ENCODE measurements around the gene ATF6. TPM values are rescaled to one million over a fixed set of nuclear protein-coding genes. Genes with fewer than 3 reads are reported as not detected.

The ATF6 gene
- total RNA-seq, 2 donors from 2014 or later, result 14.4 to 19.8 TPM

DNA sequence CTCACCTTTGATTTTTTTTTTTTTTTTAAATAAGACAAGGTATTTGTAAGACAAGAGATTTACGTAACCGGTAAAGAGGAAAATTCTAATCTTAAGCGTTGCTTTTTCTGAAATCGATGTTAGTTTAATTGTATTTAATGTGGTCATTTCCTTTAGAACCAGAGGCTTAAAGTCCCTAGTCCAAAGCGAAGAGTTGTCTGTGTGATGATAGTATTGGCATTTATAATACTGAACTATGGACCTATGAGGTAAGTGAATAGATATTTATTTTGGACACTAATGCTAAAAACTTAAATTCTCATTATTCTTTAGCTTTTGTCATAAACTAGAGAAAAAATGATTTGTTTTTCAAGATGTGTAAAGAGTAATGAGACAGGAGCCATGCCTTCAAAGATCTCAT lies 54.8 kb downstream of the ATF6 start:
- 94 to 97% methylated on average over 5 of the region's 5 CpGs for WGBS, 2 experiments (ENCODE audit: insufficient coverage in 1 of 2, insufficient read length in 1 of 2)
- H3K36me3 ChIP-seq (ENCODE audit: control insufficient read depth, insufficient read depth, low read length), result peaks cover 5% of the 10 kb centered on the region

DNA sequence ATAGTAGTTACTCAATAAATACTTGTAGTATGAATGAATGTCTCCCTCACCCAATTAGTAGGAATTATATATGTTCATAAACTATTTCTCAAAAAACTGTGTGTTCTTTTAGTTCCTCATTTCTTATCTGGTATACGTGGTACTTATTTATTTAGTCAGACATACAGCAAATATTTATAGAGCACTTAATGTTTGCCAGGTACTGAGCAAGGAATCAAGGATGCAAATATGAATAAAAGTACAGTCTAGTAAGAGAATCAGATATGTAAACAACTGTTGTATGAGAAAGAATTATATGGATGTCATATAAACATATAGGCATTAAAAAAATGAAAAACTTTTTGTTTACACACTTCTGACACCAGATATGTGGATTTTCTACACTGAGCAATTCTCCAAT lies 58.5 kb downstream of the ATF6 start:
- no peak overlapping the region for H3K4me3 ChIP-seq (ENCODE audit: low read length)
- Mint-ChIP-seq H3K36me3 (ENCODE audit: low read depth) (peaks cover 19% of the 10 kb centered on the region), H3K27ac (no peak overlapping the region), H3K4me3 (no peak overlapping the region), H3K4me1 (no peaks in the 10 kb centered on the region), H3K27me3 (ENCODE audit: insufficient read depth) (no peaks in the 10 kb centered on the region), H3K9me3 (peaks cover 6% of the 10 kb centered on the region)
- no peak overlapping the region for H3K9ac ChIP-seq (ENCODE audit: extremely low read depth, low read length, poor library complexity, severe bottlenecking)
- 100% methylated on average over 1 of the region's 1 CpG; no CpG with 5 or more reads in 1 of the 2 experiments for WGBS, 2 experiments (ENCODE audit: insufficient coverage in 1 of 2, insufficient read length in 1 of 2)
- no peak for DNase-seq
- TF ChIP-seq, protein P1, sequence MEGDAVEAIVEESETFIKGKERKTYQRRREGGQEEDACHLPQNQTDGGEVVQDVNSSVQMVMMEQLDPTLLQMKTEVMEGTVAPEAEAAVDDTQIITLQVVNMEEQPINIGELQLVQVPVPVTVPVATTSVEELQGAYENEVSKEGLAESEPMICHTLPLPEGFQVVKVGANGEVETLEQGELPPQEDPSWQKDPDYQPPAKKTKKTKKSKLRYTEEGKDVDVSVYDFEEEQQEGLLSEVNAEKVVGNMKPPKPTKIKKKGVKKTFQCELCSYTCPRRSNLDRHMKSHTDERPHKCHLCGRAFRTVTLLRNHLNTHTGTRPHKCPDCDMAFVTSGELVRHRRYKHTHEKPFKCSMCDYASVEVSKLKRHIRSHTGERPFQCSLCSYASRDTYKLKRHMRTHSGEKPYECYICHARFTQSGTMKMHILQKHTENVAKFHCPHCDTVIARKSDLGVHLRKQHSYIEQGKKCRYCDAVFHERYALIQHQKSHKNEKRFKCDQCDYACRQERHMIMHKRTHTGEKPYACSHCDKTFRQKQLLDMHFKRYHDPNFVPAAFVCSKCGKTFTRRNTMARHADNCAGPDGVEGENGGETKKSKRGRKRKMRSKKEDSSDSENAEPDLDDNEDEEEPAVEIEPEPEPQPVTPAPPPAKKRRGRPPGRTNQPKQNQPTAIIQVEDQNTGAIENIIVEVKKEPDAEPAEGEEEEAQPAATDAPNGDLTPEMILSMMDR (conservative IDR thresholded peaks at IDR 0.05), result no peak
- H3K27ac ChIP-seq (ENCODE audit: low read depth, low read length), result no peak overlapping the region
- no peaks in the 10 kb centered on the region for H3K4me1 ChIP-seq (ENCODE audit: control insufficient read depth, insufficient read depth, low read length)
- peaks cover 5% of the 10 kb centered on the region for H3K36me3 ChIP-seq (ENCODE audit: control insufficient read depth, insufficient read depth, low read length)
- no peaks in the 10 kb centered on the region for H3K9me3 ChIP-seq (ENCODE audit: control insufficient read depth, low read length)
- H3K27me3 ChIP-seq (ENCODE audit: control insufficient read depth, insufficient read depth, low read length, poor library complexity, severe bottlenecking), result no peaks in the 10 kb centered on the region

More for the DNA sequence above, 54.8 kb downstream of the ATF6 start:
- DNase-seq, result no peak
- Histone ChIP-seq H3K27me3 (ENCODE audit: control insufficient read depth, insufficient read depth, low read length, poor library complexity, severe bottlenecking) (no peaks in the 10 kb centered on the region), H3K4me3 (ENCODE audit: low read length) (no peak overlapping the region), H3K4me1 (ENCODE audit: control insufficient read depth, insufficient read depth, low read length) (no peaks in the 10 kb centered on the region), H3K9ac (ENCODE audit: extremely low read depth, low read length, poor library complexity, severe bottlenecking) (no peak overlapping the region), H3K27ac (ENCODE audit: low read depth, low read length) (no peak overlapping the region), H3K9me3 (ENCODE audit: control insufficient read depth, low read length) (no peaks in the 10 kb centered on the region)
- Mint-ChIP-seq H3K4me3 (no peak overlapping the region), H3K27ac (no peak overlapping the region), H3K4me1 (no peaks in the 10 kb centered on the region), H3K27me3 (ENCODE audit: insufficient read depth) (no peaks in the 10 kb centered on the region), H3K36me3 (ENCODE audit: low read depth) (peaks cover 14% of the 10 kb centered on the region), H3K9me3 (no peaks in the 10 kb centered on the region)
- TF ChIP-seq, protein P1 (conservative IDR thresholded peaks at IDR 0.05), result no peak

DNA sequence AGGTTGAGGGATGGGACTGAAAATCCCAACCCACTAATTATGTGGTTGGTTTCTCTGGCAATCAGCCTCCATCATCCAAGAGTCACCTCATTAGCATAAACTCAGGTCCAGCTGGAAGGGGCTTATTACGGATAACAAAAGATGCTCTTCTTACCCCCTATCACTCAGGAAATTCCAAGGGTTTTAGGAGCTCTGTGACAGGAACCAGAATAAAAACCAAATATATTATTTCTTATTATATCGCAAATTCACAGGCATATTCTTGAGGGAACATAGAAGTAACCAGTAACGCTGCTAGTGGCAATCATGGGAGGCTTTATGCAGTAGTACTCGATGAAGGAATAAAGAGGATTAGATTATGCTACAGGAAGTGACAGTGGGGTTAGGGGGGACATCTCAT lies 59.7 kb downstream of the ATF6 start:
- Histone ChIP-seq H3K27ac (ENCODE audit: low read depth, low read length) (no peak overlapping the region), H3K4me3 (ENCODE audit: low read length) (no peak overlapping the region), H3K9ac (ENCODE audit: extremely low read depth, low read length, poor library complexity, severe bottlenecking) (no peak overlapping the region), H3K4me1 (ENCODE audit: control insufficient read depth, insufficient read depth, low read length) (no peaks in the 10 kb centered on the region), H3K27me3 (ENCODE audit: control insufficient read depth, insufficient read depth, low read length, poor library complexity, severe bottlenecking) (no peaks in the 10 kb centered on the region), H3K36me3 (ENCODE audit: control insufficient read depth, insufficient read depth, low read length) (peaks cover 5% of the 10 kb centered on the region), H3K9me3 (ENCODE audit: control insufficient read depth, low read length) (no peaks in the 10 kb centered on the region)
- 94 to 96% methylated on average over 4 of the region's 4 CpGs for WGBS, 2 experiments (ENCODE audit: insufficient coverage in 1 of 2, insufficient read length in 1 of 2)
- no peak for DNase-seq
- Mint-ChIP-seq H3K4me3 (no peak overlapping the region), H3K4me1 (no peaks in the 10 kb centered on the region), H3K9me3 (peaks cover 10% of the 10 kb centered on the region), H3K27me3 (ENCODE audit: insufficient read depth) (no peaks in the 10 kb centered on the region), H3K27ac (no peak overlapping the region), H3K36me3 (ENCODE audit: low read depth) (peaks cover 27% of the 10 kb centered on the region)
- TF ChIP-seq, protein P1 (conservative IDR thresholded peaks at IDR 0.05), result no peak
